IMR-90 (cell line): ENCODE measurements around the gene TSKU.

Experiments
- CHD1 ChIP-seq: IDR thresholded peaks from 2 replicates; pipeline ENCODE4 v1.6.1; 2012; ENCODE audit warnings: low read depth, low read length, improper control_type of control experiment
- CTCF ChIP-seq: conservative IDR thresholded peaks from 2 replicates; pipeline ENCODE4 v1.5.1; 2012; ENCODE audit warnings: mild to moderate bottlenecking, low read depth, low read length, improper control_type of control experiment
- SMC3 ChIP-seq: fragments of 150-350 bp; IDR thresholded peaks from 2 replicates; pipeline ENCODE4 v1.6.1; 2016; ENCODE audit warnings: low read depth, mild to moderate bottlenecking, antibody characterized with exemption, low read length, moderate library complexity

- no peak for TF ChIP-seq CHD1
- TF ChIP-seq CTCF, result no peak
- TF ChIP-seq SMC3, result no peak
Measured at GRCh38 chr11:76781807-76782530, 1.2 kb upstream of the TSKU start.
